Measurements from ENCODE around the gene LCN10. TPM values are rescaled to one million over a fixed set of nuclear protein-coding genes. Genes with fewer than 3 reads are reported as not detected.

Gene LCN10
- total RNA-seq, 1 experiment from 2014 or later: not detected

DNA sequence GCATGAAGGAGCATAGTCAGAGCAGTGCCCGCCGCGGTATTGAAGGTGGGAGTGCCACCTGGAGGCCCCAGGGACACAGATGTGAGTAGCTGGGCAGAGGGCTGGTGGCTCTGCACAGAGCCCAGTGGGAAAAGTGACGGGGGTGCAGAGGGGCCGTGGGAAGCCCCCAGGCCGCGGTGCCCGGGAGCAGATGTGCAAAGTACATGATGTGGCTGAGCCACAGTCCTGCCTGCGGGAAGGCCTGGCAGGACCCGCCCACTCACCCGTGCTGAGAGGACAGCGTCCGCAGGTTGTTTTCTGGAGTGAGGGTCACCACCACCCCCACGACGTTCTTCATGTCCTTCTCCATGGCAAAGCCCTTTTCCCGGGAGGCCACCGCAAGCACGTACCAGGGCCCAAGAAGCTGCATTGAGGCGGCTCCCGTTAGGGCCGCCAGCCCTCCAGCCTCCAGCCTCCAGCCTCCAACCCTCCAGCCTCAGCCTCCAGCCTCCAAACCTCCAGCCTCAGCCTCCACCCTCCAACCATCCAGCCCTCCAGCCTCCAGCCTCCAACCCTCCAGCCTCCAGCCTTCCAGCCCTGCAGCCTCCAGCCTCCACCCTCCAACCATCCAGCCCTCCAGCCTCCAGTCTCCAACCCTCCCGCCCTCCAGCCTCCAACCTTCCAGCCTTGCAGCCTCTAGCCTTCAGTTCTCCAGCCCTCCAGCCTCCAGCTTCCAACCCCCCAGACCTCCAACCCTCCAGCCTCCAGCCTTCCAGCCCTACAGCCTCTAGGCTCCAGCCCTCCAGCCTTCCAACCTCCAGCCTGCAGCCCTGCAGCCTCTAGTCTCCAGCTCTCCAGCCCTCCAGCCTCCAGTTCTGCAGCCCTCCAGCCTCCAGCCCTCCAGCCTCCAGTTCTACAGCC, 4.7 kb upstream of the LCN10 start:
- ChIA-PET CTCF (no interaction called here), POLR2A (no interaction called here)
- no TSS peak for BruUV-seq (replicated peaks)
- in situ Hi-C loops (cut with HindIII; ENCODE audit: low pct_unique_long_range_greater_than_20kb, low sequenced_read_pairs) (no loop called here), intact Hi-C loops (cut with micrococcal nuclease; ENCODE audit: unreplicated experiment) (no loop called here)
- ATAC-seq (no peak), DNase-seq (ENCODE audit: low read depth, low spot score) (no peak)
- no peaks in the 10 kb centered on the region for H3K9me3 ChIP-seq (ENCODE audit: control insufficient read depth, insufficient read depth, low read depth, low read length)
- no peaks in the 10 kb centered on the region for H3K36me3 ChIP-seq (ENCODE audit: control insufficient read depth, insufficient read depth, low read length)
- H3K27me3 ChIP-seq (ENCODE audit: control insufficient read depth, insufficient read depth, low read length): no peaks in the 10 kb centered on the region
- no peaks in the 10 kb centered on the region for H3K4me1 ChIP-seq (ENCODE audit: control insufficient read depth, insufficient read depth, low read length)
- TF ChIP-seq POLR2AphosphoS5 (IDR thresholded peaks at IDR 0.05; ENCODE audit: low read depth, low read length) (no peak), SIN3A (IDR thresholded peaks at IDR 0.05; ENCODE audit: borderline replicate concordance, insufficient read depth, low read depth, low read length) (no peak), TCF7L2 (IDR thresholded peaks at IDR 0.05; ENCODE audit: low read depth, low read length) (no peak)
- TF ChIP-seq, protein P1, sequence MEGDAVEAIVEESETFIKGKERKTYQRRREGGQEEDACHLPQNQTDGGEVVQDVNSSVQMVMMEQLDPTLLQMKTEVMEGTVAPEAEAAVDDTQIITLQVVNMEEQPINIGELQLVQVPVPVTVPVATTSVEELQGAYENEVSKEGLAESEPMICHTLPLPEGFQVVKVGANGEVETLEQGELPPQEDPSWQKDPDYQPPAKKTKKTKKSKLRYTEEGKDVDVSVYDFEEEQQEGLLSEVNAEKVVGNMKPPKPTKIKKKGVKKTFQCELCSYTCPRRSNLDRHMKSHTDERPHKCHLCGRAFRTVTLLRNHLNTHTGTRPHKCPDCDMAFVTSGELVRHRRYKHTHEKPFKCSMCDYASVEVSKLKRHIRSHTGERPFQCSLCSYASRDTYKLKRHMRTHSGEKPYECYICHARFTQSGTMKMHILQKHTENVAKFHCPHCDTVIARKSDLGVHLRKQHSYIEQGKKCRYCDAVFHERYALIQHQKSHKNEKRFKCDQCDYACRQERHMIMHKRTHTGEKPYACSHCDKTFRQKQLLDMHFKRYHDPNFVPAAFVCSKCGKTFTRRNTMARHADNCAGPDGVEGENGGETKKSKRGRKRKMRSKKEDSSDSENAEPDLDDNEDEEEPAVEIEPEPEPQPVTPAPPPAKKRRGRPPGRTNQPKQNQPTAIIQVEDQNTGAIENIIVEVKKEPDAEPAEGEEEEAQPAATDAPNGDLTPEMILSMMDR (IDR thresholded peaks at IDR 0.05): no peak
- TF ChIP-seq, protein P2, sequence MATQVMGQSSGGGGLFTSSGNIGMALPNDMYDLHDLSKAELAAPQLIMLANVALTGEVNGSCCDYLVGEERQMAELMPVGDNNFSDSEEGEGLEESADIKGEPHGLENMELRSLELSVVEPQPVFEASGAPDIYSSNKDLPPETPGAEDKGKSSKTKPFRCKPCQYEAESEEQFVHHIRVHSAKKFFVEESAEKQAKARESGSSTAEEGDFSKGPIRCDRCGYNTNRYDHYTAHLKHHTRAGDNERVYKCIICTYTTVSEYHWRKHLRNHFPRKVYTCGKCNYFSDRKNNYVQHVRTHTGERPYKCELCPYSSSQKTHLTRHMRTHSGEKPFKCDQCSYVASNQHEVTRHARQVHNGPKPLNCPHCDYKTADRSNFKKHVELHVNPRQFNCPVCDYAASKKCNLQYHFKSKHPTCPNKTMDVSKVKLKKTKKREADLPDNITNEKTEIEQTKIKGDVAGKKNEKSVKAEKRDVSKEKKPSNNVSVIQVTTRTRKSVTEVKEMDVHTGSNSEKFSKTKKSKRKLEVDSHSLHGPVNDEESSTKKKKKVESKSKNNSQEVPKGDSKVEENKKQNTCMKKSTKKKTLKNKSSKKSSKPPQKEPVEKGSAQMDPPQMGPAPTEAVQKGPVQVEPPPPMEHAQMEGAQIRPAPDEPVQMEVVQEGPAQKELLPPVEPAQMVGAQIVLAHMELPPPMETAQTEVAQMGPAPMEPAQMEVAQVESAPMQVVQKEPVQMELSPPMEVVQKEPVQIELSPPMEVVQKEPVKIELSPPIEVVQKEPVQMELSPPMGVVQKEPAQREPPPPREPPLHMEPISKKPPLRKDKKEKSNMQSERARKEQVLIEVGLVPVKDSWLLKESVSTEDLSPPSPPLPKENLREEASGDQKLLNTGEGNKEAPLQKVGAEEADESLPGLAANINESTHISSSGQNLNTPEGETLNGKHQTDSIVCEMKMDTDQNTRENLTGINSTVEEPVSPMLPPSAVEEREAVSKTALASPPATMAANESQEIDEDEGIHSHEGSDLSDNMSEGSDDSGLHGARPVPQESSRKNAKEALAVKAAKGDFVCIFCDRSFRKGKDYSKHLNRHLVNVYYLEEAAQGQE (IDR thresholded peaks at IDR 0.05; ENCODE audit: insufficient read depth in 1 of 2, low read depth in 2 of 2, low read length in 1 of 2): no peak
- H3K4me3 ChIP-seq (ENCODE audit: low read depth in 2 of 2, low read length in 2 of 2): no peak overlapping the region
- no peak overlapping the region for H3K27ac ChIP-seq (ENCODE audit: low read length)

DNA sequence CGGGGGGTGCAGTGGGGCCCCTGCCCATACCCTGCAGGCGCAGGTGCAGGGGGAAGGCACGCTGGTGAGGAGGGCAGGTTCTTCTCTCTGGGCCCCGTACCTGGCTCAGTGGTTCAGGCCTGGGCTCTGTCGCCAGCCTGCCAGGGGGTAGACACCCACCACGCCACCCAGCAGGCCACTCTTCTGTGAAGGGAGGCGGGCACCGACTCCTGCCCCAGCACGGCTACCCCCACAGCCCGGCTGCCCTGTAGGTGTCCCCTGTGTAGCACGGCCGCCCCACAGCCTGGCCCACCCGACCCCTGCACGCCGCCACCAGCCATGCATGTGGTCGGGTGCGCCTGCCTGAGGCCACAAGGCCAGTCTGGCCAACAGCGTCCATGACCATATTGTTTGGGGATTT, 3.9 kb upstream of the LCN10 start:
- in situ Hi-C loops (cut with HindIII; ENCODE audit: low pct_unique_long_range_greater_than_20kb, low sequenced_read_pairs): no loop called here
- H3K36me3 ChIP-seq (ENCODE audit: control insufficient read depth, insufficient read depth, low read length): no peaks in the 10 kb centered on the region
- H3K4me3 ChIP-seq (ENCODE audit: low read depth in 2 of 2, low read length in 2 of 2): no peak overlapping the region
- TF ChIP-seq SIN3A (IDR thresholded peaks at IDR 0.05; ENCODE audit: borderline replicate concordance, insufficient read depth, low read depth, low read length): no peak
- TF ChIP-seq, protein P1 (IDR thresholded peaks at IDR 0.05): no peak
- TF ChIP-seq POLR2AphosphoS5 (IDR thresholded peaks at IDR 0.05; ENCODE audit: low read depth, low read length): no peak
- no peak for TF ChIP-seq TCF7L2 (IDR thresholded peaks at IDR 0.05; ENCODE audit: low read depth, low read length)
- TF ChIP-seq, protein P2 (IDR thresholded peaks at IDR 0.05; ENCODE audit: insufficient read depth in 1 of 2, low read depth in 2 of 2, low read length in 1 of 2): no peak
- no peak for DNase-seq (ENCODE audit: low read depth, low spot score)
- ATAC-seq: no peak
- H3K9me3 ChIP-seq (ENCODE audit: control insufficient read depth, insufficient read depth, low read depth, low read length): no peaks in the 10 kb centered on the region
- H3K27me3 ChIP-seq (ENCODE audit: control insufficient read depth, insufficient read depth, low read length): no peaks in the 10 kb centered on the region
- no peaks in the 10 kb centered on the region for H3K4me1 ChIP-seq (ENCODE audit: control insufficient read depth, insufficient read depth, low read length)
- intact Hi-C loops (cut with micrococcal nuclease; ENCODE audit: unreplicated experiment): no loop called here
- BruUV-seq (replicated peaks): no TSS peak
- no peak overlapping the region for H3K27ac ChIP-seq (ENCODE audit: low read length)
- POLR2A ChIA-PET: interaction anchor here (0.6 kb wide), 1 partner anchor 17 kb away, joined by 3 read pairs; no protein-coding TSS in a partner anchor
- CTCF ChIA-PET: no interaction called here
